K562 (cell line): ENCODE results near the gene SLC22A23. TPM values are rescaled to one million over a fixed set of nuclear protein-coding genes. Genes with fewer than 3 reads are reported as not detected.

ENCODE experiments used
- ATF3 ChIP-seq, 2 experiments: fragments of 450-650 bp in 1 of 2; sonication (generic) in 1 of 2; formaldehyde crosslinking in 1 of 2; IDR thresholded peaks in 1 of 2; conservative IDR thresholded peaks in 1 of 2; 2 replicates each; pipeline versions ENCODE4 v1.6.1 to v1.8.1; 2016 to 2023; ENCODE audit warnings: mild to moderate bottlenecking in 2 of 2, moderate library complexity in 2 of 2, inconsistent platforms in 1 of 2, missing genetic modification reagents in 1 of 2
- BCL6 ChIP-seq: fragments of 250-450 bp; sonication (Bioruptor Pico); IDR thresholded peaks from 2 replicates; pipeline ENCODE4 v1.4.0; 2020
- CREB5 ChIP-seq: fragments of 250-450 bp; sonication (Bioruptor Pico); IDR thresholded peaks from 2 replicates; pipeline ENCODE4 v1.5.0; 2020; ENCODE audit warnings: mild to moderate bottlenecking
- FOXJ3 ChIP-seq: sonication (generic); formaldehyde crosslinking; IDR thresholded peaks from 2 replicates; pipeline ENCODE4 v1.4.0; 2020; ENCODE audit warnings: mild to moderate bottlenecking, missing genetic modification reagents
- HES1 ChIP-seq: fragments of 450-650 bp; IDR thresholded peaks from 2 replicates; pipeline ENCODE4 v1.6.1; 2016; ENCODE audit warnings: low read depth, mild to moderate bottlenecking, moderate library complexity
- KDM1A ChIP-seq, 2 experiments: fragments of 450-650 bp; IDR thresholded peaks; 2 replicates each; pipeline ENCODE4 v1.6.1; 2016; ENCODE audit warnings: mild to moderate bottlenecking in 2 of 2
- MCM5 ChIP-seq: fragments of 450-650 bp; IDR thresholded peaks from 2 replicates; pipeline ENCODE4 v1.6.1; 2016; ENCODE audit warnings: low read depth
- MED1 ChIP-seq: sonication (generic); formaldehyde crosslinking; IDR thresholded peaks from 2 replicates; pipeline ENCODE4 v1.8.1; 2023; ENCODE audit warnings: missing genetic modification reagents, borderline replicate concordance
- MIER1 ChIP-seq: fragments of 450-650 bp; IDR thresholded peaks from 2 replicates; pipeline ENCODE4 v1.6.1; 2016; ENCODE audit warnings: antibody characterized with exemption, mild to moderate bottlenecking, low read depth
- NFATC3 ChIP-seq: fragments of 450-650 bp; IDR thresholded peaks from 2 replicates; pipeline ENCODE4 v1.6.1; 2017; ENCODE audit warnings: mild to moderate bottlenecking
- POLR2A ChIP-seq: fragments of 450-650 bp; conservative IDR thresholded peaks from 2 replicates; pipeline ENCODE4 v1.6.1; 2016
- PTTG1 ChIP-seq: fragments of 450-650 bp; IDR thresholded peaks from 2 replicates; pipeline ENCODE4 v1.6.1; 2016; ENCODE audit warnings: low read depth, mild to moderate bottlenecking, missing genetic modification characterization, missing compliant biosample characterization
- PURB ChIP-seq: sonication (generic); formaldehyde crosslinking; IDR thresholded peaks from 2 replicates; pipeline ENCODE4 v1.9.0; 2021; ENCODE audit warnings: low read depth, mild to moderate bottlenecking, missing genetic modification reagents
- RAD21 ChIP-seq, 2 experiments: fragments of 250-450 bp in 1 of 2; fragments of 450-650 bp in 1 of 2; sonication (Bioruptor Pico) in 1 of 2; formaldehyde crosslinking in 1 of 2; IDR thresholded peaks in 1 of 2; conservative IDR thresholded peaks in 1 of 2; 2 replicates each; pipeline versions ENCODE4 v1.4.0 to v1.8.0; 2020 to 2022; ENCODE audit warnings: mild to moderate bottlenecking in 2 of 2, moderate library complexity in 1 of 2
- SAP30 ChIP-seq: fragments of 200-600 bp; sonication (generic); IDR thresholded peaks from 2 replicates; pipeline ENCODE4 v1.6.1; 2012; ENCODE audit warnings: borderline replicate concordance, low read depth, mild to moderate bottlenecking, moderate library complexity, low read length, control low read depth, inconsistent platforms; ENCODE audit not compliant: insufficient read depth, poor library complexity, severe bottlenecking
- SETDB1 ChIP-seq: IDR thresholded peaks from one replicate; pipeline ENCODE4 v1.6.1; 2012; ENCODE audit warnings: low read length, control low read depth, inconsistent platforms
- SMAD4 ChIP-seq: fragments of 250-450 bp; sonication (Bioruptor Pico); conservative IDR thresholded peaks from 2 replicates; pipeline ENCODE4 v1.8.0; 2021; ENCODE audit warnings: inconsistent platforms, mild to moderate bottlenecking, moderate library complexity
- STAT5B ChIP-seq: fragments of 250-450 bp; sonication (Bioruptor Pico); IDR thresholded peaks from 2 replicates; pipeline ENCODE4 v1.8.0; 2021; ENCODE audit warnings: mild to moderate bottlenecking, inconsistent platforms
- TRIM24 ChIP-seq, 2 experiments: fragments of 450-650 bp; IDR thresholded peaks; 2 replicates each; pipeline ENCODE4 v1.6.1; 2016
- ZBTB7A ChIP-seq: IDR thresholded peaks from 2 replicates; pipeline ENCODE4 v1.6.1; 2011; ENCODE audit warnings: low read depth, mild to moderate bottlenecking, low read length, moderate library complexity, borderline replicate concordance; ENCODE audit not compliant: control insufficient read depth
- ZC3H11A ChIP-seq: IDR thresholded peaks from 2 replicates; pipeline ENCODE4 v1.6.1; 2012; ENCODE audit warnings: low read depth, low read length, improper control_type of control experiment
- ZNF143 ChIP-seq: sonication (generic); formaldehyde crosslinking; IDR thresholded peaks from 2 replicates; pipeline ENCODE4 v1.9.0; 2022; ENCODE audit warnings: mild to moderate bottlenecking, missing genetic modification reagents
- ZNF23 ChIP-seq: fragments of 250-450 bp; sonication (Bioruptor Pico); IDR thresholded peaks from 2 replicates; pipeline ENCODE4 v1.4.0; 2020; ENCODE audit warnings: mild to moderate bottlenecking
- ZNF24 ChIP-seq: fragments of 450-650 bp; IDR thresholded peaks from 2 replicates; pipeline ENCODE4 v1.6.1; 2016
- ZNF384 ChIP-seq: IDR thresholded peaks from 2 replicates; pipeline ENCODE4 v1.6.1; 2012; ENCODE audit warnings: low read depth, low read length, improper control_type of control experiment
- ZNF561 ChIP-seq: fragments of 450-650 bp; formaldehyde crosslinking; conservative IDR thresholded peaks from 2 replicates; pipeline ENCODE4 v1.4.0; 2020; ENCODE audit warnings: mild to moderate bottlenecking, moderate library complexity
- ZNF696 ChIP-seq: fragments of 250-450 bp; sonication (Bioruptor Pico); conservative IDR thresholded peaks from 2 replicates; pipeline ENCODE4 v1.4.0; 2020; ENCODE audit warnings: mild to moderate bottlenecking, moderate library complexity
- ZNF766 ChIP-seq: fragments of 200-800 bp; sonication (Bioruptor generic); conservative IDR thresholded peaks from 2 replicates; pipeline ENCODE4 v1.6.1; 2016; ENCODE audit warnings: missing genetic modification characterization, missing compliant biosample characterization
- ZNF785 ChIP-seq: fragments of 250-450 bp; sonication (Bioruptor Pico); IDR thresholded peaks from 2 replicates; pipeline ENCODE4 v1.4.0; 2020; ENCODE audit warnings: mild to moderate bottlenecking
- polyA plus RNA-seq, 8 experiments: library from polyadenylated mRNA; depleted of rRNA in 4 of 8; stranded (reverse) in 5 of 8; unstranded in 3 of 8; fragments of >200 nt; fragmentation: Nextera tagmentation in 2 of 8; fragmentation: Illumina TruSeq in 1 of 8; extraction: Ambion mirVana in 2 of 8; extraction: Trizol in 1 of 8; gene quantifications; 2 replicates each; pipeline versions ENCODE4 v1.2.1 to v1.2.3, GENCODE V29; 2011 to 2014; ENCODE audit warnings: inconsistent platforms in 1 of 8, missing spikeins in 1 of 8
- total RNA-seq, 7 experiments: library from RNA; depleted of rRNA in 6 of 7; stranded (reverse); fragments of >200 nt in 6 of 7; fragmentation: Illumina TruSeq in 2 of 7; extraction: Trizol in 2 of 7; gene quantifications; 2 replicates each; pipeline versions ENCODE4 v1.2.1 to v1.2.3, GENCODE V29; 2011 to 2021; ENCODE audit warnings: low replicate concordance in 1 of 7

Gene SLC22A23
- total and polyA plus RNA-seq, 9 of the 15 experiments (the other 6 are each of a cell fraction or from before 2014, with no cell fraction given), result 0.30 to 8.7 (median 2.5) TPM

- no peak for TF ChIP-seq SAP30
- no peak; the same call in 1 of the 2 replicates for TF ChIP-seq ATF3 (IDR thresholded peaks at IDR 0.05)
- TF ChIP-seq ATF3 (CRISPR knock-in tag; conservative IDR thresholded peaks at IDR 0.05), result no peak
- peak in 1 of 2 experiments; percentile 25; a peak in 2 of 4 replicates for TF ChIP-seq RAD21 (CRISPR knock-in tag; conservative IDR thresholded peaks at IDR 0.05 in 1 of 2, IDR thresholded peaks at IDR 0.05 in 1 of 2)
- no peak for TF ChIP-seq ZNF561 (CRISPR knock-in tag)
- no peak for TF ChIP-seq NFATC3
- TF ChIP-seq STAT5B (CRISPR knock-in tag), result no peak
- TF ChIP-seq POLR2A, result no peak
- TF ChIP-seq FOXJ3 (CRISPR knock-in tag), result no peak
- TF ChIP-seq CREB5, result no peak
- TF ChIP-seq MIER1, result no peak
- TF ChIP-seq TRIM24 (IDR thresholded peaks at IDR 0.05), result no peak
- no peak for TF ChIP-seq ZNF23 (CRISPR knock-in tag)
- no peak for TF ChIP-seq MED1 (CRISPR knock-in tag)
- no peak for TF ChIP-seq PURB (CRISPR knock-in tag)
- TF ChIP-seq HES1, result no peak
- no peak for TF ChIP-seq PTTG1
- TF ChIP-seq ZNF143, result no peak
- peak in 1 of 2 experiments; percentile 42; a peak in 2 of 4 replicates for TF ChIP-seq KDM1A (IDR thresholded peaks at IDR 0.05)
- TF ChIP-seq ZNF785 (CRISPR knock-in tag), result no peak
- TF ChIP-seq SETDB1, result no peak
- no peak for TF ChIP-seq MCM5
- TF ChIP-seq ZBTB7A, result no peak
- TF ChIP-seq ZNF384, result peak; percentile 94
- no peak for TF ChIP-seq ZC3H11A
- no peak for TF ChIP-seq ZNF766 (CRISPR knock-in tag)
- TF ChIP-seq ZNF696 (CRISPR knock-in tag), result no peak
- no peak; the same call in none of the 2 replicates for TF ChIP-seq SMAD4 (CRISPR knock-in tag)
- no peak for TF ChIP-seq ZNF24
- TF ChIP-seq BCL6, result no peak
These were observed 14.2 kb downstream of the SLC22A23 start (continued) for GRCh38 chr6:3442431-3443220.
